Activated CD4-positive, alpha-beta T cell treated with anti-CD3 and anti-CD28 coated beads, Interleukin-10, Interleukin-2, amounts not matched to agents 100 ng/mL and 50 ng/mL, durations not matched to agents 16 hours and 8 hours (primary cell): ENCODE measurements around the gene SLC28A1.
A peak's percentile ranks its signal among the peaks of the same experiment; 100 is the strongest.
"Not testable (repeated sequence)": the region's sequence is repeated elsewhere in the genome, so short reads cannot be mapped to it uniquely, and the experiment has no call there.

Experiments
- DNase-seq: peaks from one replicate; pipeline ENCODE4 v3.0.0-alpha.2; 2020

Gene SLC28A1

GRCh38 chr15:84914351-84914750, 29.9 kb downstream of the SLC28A1 start:
- no peak for DNase-seq

GRCh38 chr15:84914909-84915605, 30.6 kb downstream of the SLC28A1 start:
- peak; percentile 81 for DNase-seq

GRCh38 chr15:84915606-84915958, 31.1 kb downstream of the SLC28A1 start:
- DNase-seq = no peak

- no peak for DNase-seq
Observed at GRCh38 chr15:84917452-84917851, 33.0 kb downstream of the SLC28A1 start.

- DNase-seq = no peak
Observed at GRCh38 chr15:84919106-84919667, 34.7 kb downstream of the SLC28A1 start.

- no peak for DNase-seq
Observed at GRCh38 chr15:84921121-84921520, 36.7 kb downstream of the SLC28A1 start.

GRCh38 chr15:84922530-84922929, 38.1 kb downstream of the SLC28A1 start:
- no peak for DNase-seq

- no peak for DNase-seq
Observed at GRCh38 chr15:84924077-84924731, 39.7 kb downstream of the SLC28A1 start.

GRCh38 chr15:84924821-84925569, 40.5 kb downstream of the SLC28A1 start:
- not testable (repeated sequence) for DNase-seq

GRCh38 chr15:84925906-84926305, 41.4 kb downstream of the SLC28A1 start:
- DNase-seq = no peak

GRCh38 chr15:84926491-84927230, 42.2 kb downstream of the SLC28A1 start:
- DNase-seq = no peak

GRCh38 chr15:84928843-84929168, 44.3 kb downstream of the SLC28A1 start:
- DNase-seq = no peak

- DNase-seq = peak; percentile 5
Observed at GRCh38 chr15:84929795-84930603, 45.5 kb downstream of the SLC28A1 start.

- DNase-seq = no peak
Observed at GRCh38 chr15:84934942-84935729, 50.7 kb downstream of the SLC28A1 start.

GRCh38 chr15:84937144-84937543, 52.7 kb downstream of the SLC28A1 start:
- DNase-seq = no peak

GRCh38 chr15:84938726-84939125, 54.3 kb downstream of the SLC28A1 start:
- no peak for DNase-seq

- DNase-seq = no peak
Observed at GRCh38 chr15:84940399-84940798, 55.9 kb downstream of the SLC28A1 start.

GRCh38 chr15:84942456-84942855, 58.0 kb downstream of the SLC28A1 start:
- DNase-seq = no peak

- no peak for DNase-seq
Observed at GRCh38 chr15:84944311-84944710, 59.8 kb downstream of the SLC28A1 start.

- DNase-seq = no peak
Observed at GRCh38 chr15:84944861-84945260, 60.4 kb downstream of the SLC28A1 start.

- DNase-seq = no peak
Observed at GRCh38 chr15:84946772-84947489, 62.5 kb downstream of the SLC28A1 start.
